ENCODE measurements around the gene DEPDC5. TPM values are rescaled to one million over a fixed set of nuclear protein-coding genes. Genes with fewer than 3 reads are reported as not detected.
A peak's percentile ranks its signal among the peaks of the same experiment; 100 is the strongest.

Gene DEPDC5
- total RNA-seq, 1 donor from 2014 or later = 39.5 TPM

DNA sequence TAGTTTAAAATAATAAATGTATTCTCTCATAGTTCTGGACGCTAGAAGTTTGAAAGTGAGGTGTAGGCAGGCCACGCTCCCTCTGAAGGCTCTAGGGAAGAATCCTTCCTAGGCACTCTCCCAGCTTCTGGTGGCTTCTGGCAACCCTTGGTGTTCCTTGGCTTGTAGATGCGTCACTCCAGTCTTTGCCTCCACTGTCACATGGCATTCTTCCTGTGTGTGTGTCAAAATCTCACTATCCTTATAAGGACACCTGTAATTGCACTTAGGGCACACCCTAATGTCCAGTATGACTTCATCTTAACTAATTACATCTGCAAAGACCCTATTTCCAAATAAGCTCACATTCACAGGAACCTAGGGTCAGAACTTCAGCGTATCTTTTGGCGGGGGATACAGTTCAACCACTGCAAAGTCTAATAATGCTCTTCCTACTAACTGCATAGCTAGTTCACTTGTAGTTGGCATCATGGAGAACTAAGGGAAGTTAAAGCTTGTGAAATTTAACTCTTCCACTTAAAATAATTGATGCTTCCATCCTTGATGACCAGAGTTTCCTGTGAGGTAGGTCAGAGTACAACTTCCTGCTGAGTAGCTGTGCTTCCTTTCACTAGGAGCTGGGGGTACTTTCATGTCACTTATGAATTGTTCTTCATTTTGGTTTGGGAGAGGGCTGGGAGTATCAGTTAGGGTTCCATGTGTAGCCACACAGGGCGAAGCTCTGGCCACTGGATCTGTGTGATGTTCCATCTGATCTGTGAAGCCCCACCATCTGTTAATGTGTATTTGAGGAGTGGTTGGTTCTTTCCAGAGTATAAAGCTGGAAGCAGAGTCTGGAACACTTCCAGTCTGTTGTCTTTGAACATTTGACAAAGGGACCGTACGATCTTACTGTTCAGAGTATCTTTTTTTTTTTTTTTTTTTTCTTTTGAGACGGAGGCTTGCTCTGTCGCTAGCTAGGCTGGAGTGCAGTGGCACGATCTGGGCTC is 201.0 kb downstream of the DEPDC5 start:
- Mint-ChIP-seq H3K4me1 (peaks cover 23% of the 10 kb centered on the region), H3K27ac (ENCODE audit: unreplicated experiment) (peak overlapping the region; percentile 40), H3K36me3 (ENCODE audit: low read depth) (peaks cover 25% of the 10 kb centered on the region), H3K4me3 (no peak overlapping the region), H3K27me3 (ENCODE audit: low read depth) (no peaks in the 10 kb centered on the region), H3K9me3 (no peaks in the 10 kb centered on the region)
- DNase-seq (ENCODE audit: low read depth, low spot score) = no peak
- TF ChIP-seq, protein P1, sequence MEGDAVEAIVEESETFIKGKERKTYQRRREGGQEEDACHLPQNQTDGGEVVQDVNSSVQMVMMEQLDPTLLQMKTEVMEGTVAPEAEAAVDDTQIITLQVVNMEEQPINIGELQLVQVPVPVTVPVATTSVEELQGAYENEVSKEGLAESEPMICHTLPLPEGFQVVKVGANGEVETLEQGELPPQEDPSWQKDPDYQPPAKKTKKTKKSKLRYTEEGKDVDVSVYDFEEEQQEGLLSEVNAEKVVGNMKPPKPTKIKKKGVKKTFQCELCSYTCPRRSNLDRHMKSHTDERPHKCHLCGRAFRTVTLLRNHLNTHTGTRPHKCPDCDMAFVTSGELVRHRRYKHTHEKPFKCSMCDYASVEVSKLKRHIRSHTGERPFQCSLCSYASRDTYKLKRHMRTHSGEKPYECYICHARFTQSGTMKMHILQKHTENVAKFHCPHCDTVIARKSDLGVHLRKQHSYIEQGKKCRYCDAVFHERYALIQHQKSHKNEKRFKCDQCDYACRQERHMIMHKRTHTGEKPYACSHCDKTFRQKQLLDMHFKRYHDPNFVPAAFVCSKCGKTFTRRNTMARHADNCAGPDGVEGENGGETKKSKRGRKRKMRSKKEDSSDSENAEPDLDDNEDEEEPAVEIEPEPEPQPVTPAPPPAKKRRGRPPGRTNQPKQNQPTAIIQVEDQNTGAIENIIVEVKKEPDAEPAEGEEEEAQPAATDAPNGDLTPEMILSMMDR (conservative IDR thresholded peaks at IDR 0.05) = no peak

DNA sequence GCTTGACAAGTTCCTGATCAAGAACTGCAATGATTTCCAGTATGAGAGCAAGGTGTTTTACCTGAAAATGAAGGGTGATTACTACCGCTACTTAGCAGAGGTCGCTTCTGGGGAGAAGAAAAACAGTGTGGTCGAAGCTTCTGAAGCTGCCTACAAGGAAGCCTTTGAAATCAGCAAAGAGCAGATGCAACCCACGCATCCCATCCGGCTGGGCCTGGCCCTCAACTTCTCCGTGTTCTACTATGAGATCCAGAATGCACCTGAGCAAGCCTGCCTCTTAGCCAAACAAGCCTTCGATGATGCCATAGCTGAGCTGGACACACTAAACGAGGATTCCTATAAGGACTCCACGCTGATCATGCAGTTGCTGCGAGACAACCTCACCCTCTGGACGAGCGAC is 202.5 kb downstream of the DEPDC5 start:
- Mint-ChIP-seq H3K9me3 (no peaks in the 10 kb centered on the region), H3K27me3 (ENCODE audit: low read depth) (no peaks in the 10 kb centered on the region), H3K4me1 (peaks cover 32% of the 10 kb centered on the region), H3K36me3 (ENCODE audit: low read depth) (peaks cover 23% of the 10 kb centered on the region), H3K27ac (ENCODE audit: unreplicated experiment) (no peak overlapping the region), H3K4me3 (no peak overlapping the region)
- TF ChIP-seq, protein P1 (conservative IDR thresholded peaks at IDR 0.05) = no peak
- no peak for DNase-seq (ENCODE audit: low read depth, low spot score)

Other genes with a start within 250 kb of the DEPDC5 start
- 29.0 and 29.2 TPM in 2 replicates for gene PISD, start 91.8 kb upstream of the DEPDC5 start, total RNA-seq
- gene PRR14L, start 3.9 kb upstream of the DEPDC5 start, total RNA-seq = 74.9 and 77.0 TPM in 2 replicates
- gene YWHAH, start 190.5 kb downstream of the DEPDC5 start, total RNA-seq = 154 and 162 TPM in 2 replicates

Measured in neural crest cell (in vitro differentiated cells).